ENCODE data around the gene VSTM4.

- TF ChIP-seq POLR2A (IDR thresholded peaks at IDR 0.05) (no peak), CTCF (IDR thresholded peaks at IDR 0.05) (no peak), POLR2AphosphoS5 (IDR thresholded peaks at IDR 0.05) (no peak), EP300 (IDR thresholded peaks at IDR 0.05) (no peak)
These were observed 25.2 kb upstream of the VSTM4 start for GRCh38 chr10:49140304-49141177.

All from suprapubic skin (tissue), 4 donors.